GM12878 (cell line): Measurements from ENCODE around the gene CDH2. TPM values are rescaled to one million over a fixed set of nuclear protein-coding genes. Genes with fewer than 3 reads are reported as not detected.

ENCODE experiments used
- ATAC-seq: fragments of 200-7000 bp; cut with Tn5 transposase; 3 replicates; pipeline ENCODE4 v1.9.1; 2020; ENCODE audit warnings: mild to moderate bottlenecking, moderate library complexity
- BruUV-seq: library from RNA; stranded (reverse); fragments of 400-500 nt; replicated peaks from 2 replicates; lab custom pipeline; 2021; lab: Mats Ljungman, UMichigan
- CTCF ChIA-PET: fragments of 300-600 bp; sonication (Branson Sonifier 250); formaldehyde crosslinking; extraction: SDS; loops from one replicate; lab custom pipeline; 2021; ENCODE audit warnings: inconsistent platforms; lab: Yijun Ruan, JAX
- POLR2A ChIA-PET: fragments of 350-600 bp; formaldehyde crosslinking; extraction: SDS; loops from one replicate; lab custom pipeline; 2021; ENCODE audit warnings: inconsistent platforms; lab: Charles Lee
- RAD21 ChIA-PET: fragments of 300-600 bp; sonication (Branson Sonifier 250); formaldehyde crosslinking; loops from one replicate; lab custom pipeline; 2023; ENCODE audit warnings: antibody characterized with exemption; ENCODE audit not compliant: unreplicated experiment; lab: Charles Lee
- SMC1A ChIA-PET: fragments of 300-600 bp; sonication (Branson Sonifier 250); formaldehyde crosslinking; loops from one replicate; lab custom pipeline; 2023; ENCODE audit not compliant: unreplicated experiment, uncharacterized antibody; lab: Charles Lee
- DNase-seq: peaks from one replicate; pipeline ENCODE4 v3.0.0-alpha.2; 2011; ENCODE audit warnings: low read depth, low spot score
- FAIRE-seq: peaks from 3 replicates; lab custom pipeline; 2011; peaks lifted over from hg19 to GRCh38; lab: Jason Lieb, UNC
- H2AFZ ChIP-seq: 2 replicates; pipeline ENCODE4 v1.6.0; 2011; ENCODE audit warnings: low read depth, low read length, control low read depth; ENCODE audit not compliant: control insufficient read depth
- H3K27ac ChIP-seq: 2 replicates; pipeline ENCODE4 v1.5.1; 2011; ENCODE audit warnings: control low read depth; ENCODE audit not compliant: control insufficient read depth, insufficient read depth
- H3K27me3 ChIP-seq, 2 experiments: replicated peaks in 1 of 2; 2 replicates each; pipeline versions ENCODE4 v1.6.0 to v1.6.1; 2011; ENCODE audit warnings: low read length in 1 of 2; ENCODE audit not compliant: control insufficient read depth in 2 of 2, insufficient read depth in 2 of 2
- H3K36me3 ChIP-seq, 2 experiments: 2 replicates each; pipeline ENCODE4 v1.5.1; 2011; ENCODE audit warnings: low read length in 1 of 2; ENCODE audit not compliant: control insufficient read depth in 2 of 2, insufficient read depth in 2 of 2
- H3K4me1 ChIP-seq: 2 replicates; pipeline ENCODE4 v1.6.1; 2011; ENCODE audit warnings: mild to moderate bottlenecking, low read length, moderate library complexity, mixed read lengths; ENCODE audit not compliant: control insufficient read depth, insufficient read depth
- H3K4me2 ChIP-seq: 2 replicates; pipeline ENCODE4 v1.6.0; 2011; ENCODE audit warnings: control low read depth; ENCODE audit not compliant: control insufficient read depth, insufficient read depth
- H3K4me3 ChIP-seq: fragments of 200-600 bp; sonication (generic); 2 replicates; pipeline ENCODE4 v1.5.1; 2016
- H3K79me2 ChIP-seq: 2 replicates; pipeline ENCODE4 v1.6.0; 2011; ENCODE audit warnings: low read length; ENCODE audit not compliant: control insufficient read depth, insufficient read depth
- H3K9ac ChIP-seq: 2 replicates; pipeline ENCODE4 v1.8.0; 2011; ENCODE audit warnings: low read length, control low read depth, mixed read lengths; ENCODE audit not compliant: control insufficient read depth, insufficient read depth
- H3K9me3 ChIP-seq: replicated peaks from 3 replicates; pipeline ENCODE4 v1.5.1; 2011; ENCODE audit warnings: mild to moderate bottlenecking, low read length; ENCODE audit not compliant: control insufficient read depth, insufficient read depth
- H4K20me1 ChIP-seq: 2 replicates; pipeline ENCODE4 v1.6.0; 2011; ENCODE audit not compliant: control insufficient read depth, insufficient read depth
- E2F4 ChIP-seq: IDR thresholded peaks from 2 replicates; pipeline ENCODE4 v1.6.1; 2012; ENCODE audit warnings: low read depth, low read length, improper control_type of control experiment
- KLF5 ChIP-seq: fragments of 450-650 bp; IDR thresholded peaks from 2 replicates; pipeline ENCODE4 v1.6.1; 2014; ENCODE audit warnings: mild to moderate bottlenecking; ENCODE audit not compliant: partially characterized antibody
- MAX ChIP-seq: IDR thresholded peaks from 2 replicates; pipeline ENCODE4 v1.6.1; 2012; ENCODE audit warnings: low read depth, low read length, improper control_type of control experiment
- PAX8 ChIP-seq: fragments of 450-650 bp; IDR thresholded peaks from 2 replicates; pipeline ENCODE4 v1.6.1; 2017; ENCODE audit warnings: mild to moderate bottlenecking, moderate library complexity
- WGBS: methylation state at CpG from one replicate; pipeline ENCODE4 v1.1.6; 2016; ENCODE audit warnings: low lambda C conversion rate; ENCODE audit not compliant: insufficient replicate concordance, insufficient coverage; ENCODE audit errors: missing lambda C conversion rate; 5-methylcytosine and 5-hydroxymethylcytosine counted together
- in situ Hi-C: fragments of 300-500 bp; cut with MboI; formaldehyde crosslinking; loops from 9 replicates; pipeline ENCODE4 v1.14.3; 2018; ENCODE audit warnings: mixed read lengths
- intact Hi-C: fragments of 100-400 bp; cut with micrococcal nuclease; formaldehyde crosslinking; loops from one replicate; pipeline ENCODE4 v1.14.2; 2022; ENCODE audit not compliant: unreplicated experiment
- polyA plus RNA-seq, 11 experiments: library from polyadenylated mRNA; depleted of rRNA in 4 of 11; unstranded in 6 of 11; stranded (reverse) in 5 of 11; fragments of >200 nt; fragmentation: Nextera tagmentation in 4 of 11; fragmentation: Illumina TruSeq in 1 of 11; extraction: Ambion mirVana in 4 of 11; extraction: Trizol in 1 of 11; gene quantifications; 1 replicate in 1 of 11; 2 replicates in 10 of 11; pipeline versions ENCODE4 v1.2.1 to v1.2.3, GENCODE V29; 2011 to 2016; ENCODE audit warnings: inconsistent platforms in 2 of 11, missing spikeins in 2 of 11, low read depth in 1 of 11
- total RNA-seq, 4 experiments: library from RNA; depleted of rRNA in 3 of 4; stranded (reverse); fragments of >200 nt in 3 of 4; fragmentation: Illumina TruSeq in 1 of 4; extraction: Trizol in 1 of 4; gene quantifications; 2 replicates each; pipeline versions ENCODE4 v1.2.1 to v1.2.3, GENCODE V29; 2013 to 2021

Gene CDH2
- total and polyA plus RNA-seq, 10 of the 15 experiments (the other 5 are each of a cell fraction or from before 2014, with no cell fraction given): 0.01 to 0.25 (median 0.06) TPM; not detected in 4

- Histone ChIP-seq H2AFZ (no peak overlapping the region), H3K9ac (no peak overlapping the region), H4K20me1 (no peaks in the 10 kb centered on the region), H3K27ac (no peak overlapping the region), H3K36me3 (no peaks in the 10 kb centered on the region), H3K4me1 (no peaks in the 10 kb centered on the region), H3K4me2 (no peak overlapping the region), H3K27me3 (no peaks in the 10 kb centered on the region), H3K4me3 (no peak overlapping the region), H3K79me2 (no peaks in the 10 kb centered on the region), H3K9me3 (no peaks in the 10 kb centered on the region)
- SMC1A ChIA-PET: no interaction called here
- CTCF ChIA-PET: no interaction called here
- RAD21 ChIA-PET: no interaction called here
- POLR2A ChIA-PET: no interaction called here
- ATAC-seq (no peak), FAIRE-seq (no peak), DNase-seq (no peak)
- in situ Hi-C loops: no loop called here
- no TSS peak for BruUV-seq
- intact Hi-C loops: no loop called here
- no peak for TF ChIP-seq E2F4
- TF ChIP-seq MAX: no peak
- WGBS: 100% methylated on average over 1 of the region's 1 CpG
Observed at GRCh38 chr18:28108254-28108653, 68.7 kb downstream of the CDH2 start.

- in situ Hi-C loops (no loop called here), intact Hi-C loops (no loop called here)
- ChIA-PET CTCF (no interaction called here), POLR2A (no interaction called here), SMC1A (no interaction called here), RAD21 (no interaction called here)
- H3K36me3 ChIP-seq: no peaks in the 10 kb centered on the region
- no TSS peak for BruUV-seq
- TF ChIP-seq PAX8: no peak
- no peak for TF ChIP-seq KLF5
- no peaks in the 10 kb centered on the region for H3K4me1 ChIP-seq
- no peak overlapping the region for H3K4me3 ChIP-seq
- H3K27me3 ChIP-seq: no peaks in the 10 kb centered on the region
- no peaks in the 10 kb centered on the region for H3K79me2 ChIP-seq
- H4K20me1 ChIP-seq: no peaks in the 10 kb centered on the region
- FAIRE-seq (no peak), DNase-seq (no peak), ATAC-seq (no peak)
- H3K9ac ChIP-seq: no peak overlapping the region
- no peaks in the 10 kb centered on the region for H3K9me3 ChIP-seq
- no peak overlapping the region for H3K27ac ChIP-seq
- H2AFZ ChIP-seq: no peak overlapping the region
- no peak overlapping the region for H3K4me2 ChIP-seq
Observed at GRCh38 chr18:28099237-28099636, 77.7 kb downstream of the CDH2 start.
